HepG2 (cell line): ENCODE measurements around the gene TMEM176A. TPM values are rescaled to one million over a fixed set of nuclear protein-coding genes. Genes with fewer than 3 reads are reported as not detected.
A peak's percentile ranks its signal among the peaks of the same experiment; 100 is the strongest.

Source experiments
- ATAD3A ChIP-seq: sonication (generic); formaldehyde crosslinking; IDR thresholded peaks from 2 replicates; pipeline ENCODE4 v1.4.0; 2020; ENCODE audit warnings: missing genetic modification reagents
- CREB1 ChIP-seq, 2 experiments: fragments of 450-650 bp in 1 of 2; IDR thresholded peaks; 2 replicates each; pipeline ENCODE4 v1.6.1; 2016 to 2017; ENCODE audit warnings: control low read depth in 1 of 2, mild to moderate bottlenecking in 1 of 2, missing compliant biosample characterization in 1 of 2, missing genetic modification characterization in 1 of 2
- GABPA ChIP-seq, 2 experiments: IDR thresholded peaks; 2 replicates each; pipeline ENCODE4 v1.6.1; 2011 to 2016; ENCODE audit warnings: low read depth in 2 of 2, low read length in 1 of 2, missing biosample characterization in 1 of 2, missing genetic modification characterization in 1 of 2
- HES4 ChIP-seq: sonication (generic); formaldehyde crosslinking; IDR thresholded peaks from 2 replicates; pipeline ENCODE4 v1.9.0; 2021; ENCODE audit warnings: mild to moderate bottlenecking, missing genetic modification reagents, borderline replicate concordance
- MED13 ChIP-seq: sonication (generic); formaldehyde crosslinking; IDR thresholded peaks from 2 replicates; pipeline ENCODE4 v1.5.0; 2020; ENCODE audit warnings: missing genetic modification reagents
- NPAS2 ChIP-seq: sonication (generic); formaldehyde crosslinking; IDR thresholded peaks from 2 replicates; pipeline ENCODE4 v1.8.0; 2022; ENCODE audit warnings: mild to moderate bottlenecking, missing genetic modification reagents, borderline replicate concordance
- PHB2 ChIP-seq: fragments of 450-650 bp; IDR thresholded peaks from 2 replicates; pipeline ENCODE4 v1.6.1; 2018; ENCODE audit not compliant: partially characterized antibody
- PPARG ChIP-seq: conservative IDR thresholded peaks from 2 replicates; pipeline ENCODE4 v1.6.1; 2016; ENCODE audit warnings: missing biosample characterization, missing genetic modification reagents
- RARG ChIP-seq: sonication (generic); formaldehyde crosslinking; IDR thresholded peaks from 2 replicates; pipeline ENCODE4 v1.4.0; 2020; ENCODE audit warnings: low read depth, mild to moderate bottlenecking, missing genetic modification reagents
- RFX3 ChIP-seq: IDR thresholded peaks from 2 replicates; pipeline ENCODE4 v1.6.1; 2016; ENCODE audit warnings: missing biosample characterization, missing genetic modification reagents
- RORA ChIP-seq: sonication (generic); formaldehyde crosslinking; IDR thresholded peaks from 2 replicates; pipeline ENCODE4 v1.5.0; 2020; ENCODE audit warnings: mild to moderate bottlenecking, missing genetic modification reagents, moderate library complexity
- SMAD1 ChIP-seq: sonication (generic); formaldehyde crosslinking; IDR thresholded peaks from 2 replicates; pipeline ENCODE4 v1.4.0; 2020; ENCODE audit warnings: missing genetic modification reagents, low read depth, mild to moderate bottlenecking, borderline replicate concordance
- TCF7 ChIP-seq: sonication (generic); IDR thresholded peaks from 2 replicates; pipeline ENCODE4 v1.6.1; 2016; ENCODE audit warnings: antibody characterized with exemption, low read depth
- ZNF766 ChIP-seq: sonication (generic); formaldehyde crosslinking; IDR thresholded peaks from 2 replicates; pipeline ENCODE4 v1.5.0; 2020; ENCODE audit warnings: missing genetic modification reagents, borderline replicate concordance
- polyA plus RNA-seq, 8 experiments: library from polyadenylated mRNA; depleted of rRNA in 3 of 8; stranded (reverse) in 7 of 8; unstranded in 1 of 8; fragments of >200 nt; fragmentation: Illumina TruSeq in 4 of 8; extraction: Trizol in 4 of 8; gene quantifications; 2 replicates each; pipeline versions ENCODE4 v1.2.1 to v1.2.3, GENCODE V29; 2011 to 2016; ENCODE audit warnings: low read depth in 4 of 8, missing spikeins in 1 of 8, mixed read lengths in 1 of 8; ENCODE audit not compliant: insufficient read depth in 1 of 8
- total RNA-seq, 5 experiments: library from RNA; depleted of rRNA; stranded (reverse); fragments of >200 nt; fragmentation: Illumina TruSeq; extraction: Trizol; gene quantifications; 2 replicates each; pipeline ENCODE4 v1.2.3, GENCODE V29; 2016; ENCODE audit warnings: low read depth in 1 of 5
- TF ChIP-seq, protein P1 (sequence below): IDR thresholded peaks from 2 replicates; pipeline ENCODE4 v1.4.0; 2020; ENCODE audit warnings: mild to moderate bottlenecking, missing genetic modification reagents
- TF ChIP-seq, protein P2 (sequence below): sonication (generic); formaldehyde crosslinking; IDR thresholded peaks from 2 replicates; pipeline ENCODE4 v1.8.1; 2022; ENCODE audit warnings: mild to moderate bottlenecking, missing genetic modification reagents
- TF ChIP-seq, protein P3 (sequence below): sonication (generic); formaldehyde crosslinking; IDR thresholded peaks from 2 replicates; pipeline ENCODE4 v1.8.1; 2023; ENCODE audit warnings: mild to moderate bottlenecking, inconsistent platforms, moderate library complexity, missing genetic modification reagents, borderline replicate concordance
- TF ChIP-seq, protein P4 (sequence below): sonication (generic); formaldehyde crosslinking; IDR thresholded peaks from 2 replicates; pipeline ENCODE4 v1.4.0; 2020; ENCODE audit warnings: missing genetic modification reagents, mild to moderate bottlenecking, borderline replicate concordance
- TF ChIP-seq, protein P5 (sequence below): sonication (generic); formaldehyde crosslinking; IDR thresholded peaks from 2 replicates; pipeline ENCODE4 v1.4.0; 2020; ENCODE audit warnings: missing genetic modification reagents

TMEM176A gene
- total and polyA plus RNA-seq, 2 of the 13 experiments (the other 11 are each of a cell fraction or from before 2014, with no cell fraction given) = not detected

DNA sequence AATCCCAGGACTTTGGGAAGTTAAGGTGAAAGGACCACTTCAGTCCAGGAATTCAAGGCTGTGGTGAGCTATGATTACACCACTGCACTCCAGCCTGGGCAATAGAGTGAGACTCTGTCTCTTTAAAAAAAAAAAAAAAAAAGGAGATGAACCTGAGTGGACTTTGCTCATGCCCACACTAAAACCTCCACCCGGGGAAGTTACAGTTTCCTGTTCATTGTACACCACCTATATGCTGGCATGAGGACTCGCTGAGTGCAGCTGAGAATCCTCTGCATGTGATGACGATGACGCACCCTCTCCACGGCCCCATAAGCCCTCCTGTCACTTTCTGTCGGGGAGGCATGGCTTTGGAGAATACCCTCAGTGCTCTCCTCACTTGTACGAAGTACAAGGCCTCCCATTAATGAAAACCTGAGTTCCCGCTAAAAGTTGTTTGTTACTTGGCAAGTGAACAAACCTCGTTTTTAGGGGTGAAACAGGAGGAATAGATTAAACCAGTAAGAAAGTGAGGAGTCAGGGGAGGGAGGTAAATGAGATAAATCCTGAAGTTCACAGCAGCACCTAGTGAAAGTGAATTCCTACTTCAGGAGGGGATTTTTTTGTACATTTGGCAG, 16.3 kb upstream of the TMEM176A start (continued):
- TF ChIP-seq NPAS2 (CRISPR knock-in tag) = no peak
- no peak for TF ChIP-seq RARG (CRISPR knock-in tag)
- TF ChIP-seq, protein P1, sequence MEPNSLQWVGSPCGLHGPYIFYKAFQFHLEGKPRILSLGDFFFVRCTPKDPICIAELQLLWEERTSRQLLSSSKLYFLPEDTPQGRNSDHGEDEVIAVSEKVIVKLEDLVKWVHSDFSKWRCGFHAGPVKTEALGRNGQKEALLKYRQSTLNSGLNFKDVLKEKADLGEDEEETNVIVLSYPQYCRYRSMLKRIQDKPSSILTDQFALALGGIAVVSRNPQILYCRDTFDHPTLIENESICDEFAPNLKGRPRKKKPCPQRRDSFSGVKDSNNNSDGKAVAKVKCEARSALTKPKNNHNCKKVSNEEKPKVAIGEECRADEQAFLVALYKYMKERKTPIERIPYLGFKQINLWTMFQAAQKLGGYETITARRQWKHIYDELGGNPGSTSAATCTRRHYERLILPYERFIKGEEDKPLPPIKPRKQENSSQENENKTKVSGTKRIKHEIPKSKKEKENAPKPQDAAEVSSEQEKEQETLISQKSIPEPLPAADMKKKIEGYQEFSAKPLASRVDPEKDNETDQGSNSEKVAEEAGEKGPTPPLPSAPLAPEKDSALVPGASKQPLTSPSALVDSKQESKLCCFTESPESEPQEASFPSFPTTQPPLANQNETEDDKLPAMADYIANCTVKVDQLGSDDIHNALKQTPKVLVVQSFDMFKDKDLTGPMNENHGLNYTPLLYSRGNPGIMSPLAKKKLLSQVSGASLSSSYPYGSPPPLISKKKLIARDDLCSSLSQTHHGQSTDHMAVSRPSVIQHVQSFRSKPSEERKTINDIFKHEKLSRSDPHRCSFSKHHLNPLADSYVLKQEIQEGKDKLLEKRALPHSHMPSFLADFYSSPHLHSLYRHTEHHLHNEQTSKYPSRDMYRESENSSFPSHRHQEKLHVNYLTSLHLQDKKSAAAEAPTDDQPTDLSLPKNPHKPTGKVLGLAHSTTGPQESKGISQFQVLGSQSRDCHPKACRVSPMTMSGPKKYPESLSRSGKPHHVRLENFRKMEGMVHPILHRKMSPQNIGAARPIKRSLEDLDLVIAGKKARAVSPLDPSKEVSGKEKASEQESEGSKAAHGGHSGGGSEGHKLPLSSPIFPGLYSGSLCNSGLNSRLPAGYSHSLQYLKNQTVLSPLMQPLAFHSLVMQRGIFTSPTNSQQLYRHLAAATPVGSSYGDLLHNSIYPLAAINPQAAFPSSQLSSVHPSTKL (CRISPR knock-in tag) = 0 out of 2 replicates have a peak, but pooled peaks have one; percentile 43
- TF ChIP-seq, protein P2, sequence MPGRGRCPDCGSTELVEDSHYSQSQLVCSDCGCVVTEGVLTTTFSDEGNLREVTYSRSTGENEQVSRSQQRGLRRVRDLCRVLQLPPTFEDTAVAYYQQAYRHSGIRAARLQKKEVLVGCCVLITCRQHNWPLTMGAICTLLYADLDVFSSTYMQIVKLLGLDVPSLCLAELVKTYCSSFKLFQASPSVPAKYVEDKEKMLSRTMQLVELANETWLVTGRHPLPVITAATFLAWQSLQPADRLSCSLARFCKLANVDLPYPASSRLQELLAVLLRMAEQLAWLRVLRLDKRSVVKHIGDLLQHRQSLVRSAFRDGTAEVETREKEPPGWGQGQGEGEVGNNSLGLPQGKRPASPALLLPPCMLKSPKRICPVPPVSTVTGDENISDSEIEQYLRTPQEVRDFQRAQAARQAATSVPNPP (CRISPR knock-in tag) = no peak
- no peak for TF ChIP-seq PPARG (CRISPR knock-in tag)
- TF ChIP-seq, protein P3, sequence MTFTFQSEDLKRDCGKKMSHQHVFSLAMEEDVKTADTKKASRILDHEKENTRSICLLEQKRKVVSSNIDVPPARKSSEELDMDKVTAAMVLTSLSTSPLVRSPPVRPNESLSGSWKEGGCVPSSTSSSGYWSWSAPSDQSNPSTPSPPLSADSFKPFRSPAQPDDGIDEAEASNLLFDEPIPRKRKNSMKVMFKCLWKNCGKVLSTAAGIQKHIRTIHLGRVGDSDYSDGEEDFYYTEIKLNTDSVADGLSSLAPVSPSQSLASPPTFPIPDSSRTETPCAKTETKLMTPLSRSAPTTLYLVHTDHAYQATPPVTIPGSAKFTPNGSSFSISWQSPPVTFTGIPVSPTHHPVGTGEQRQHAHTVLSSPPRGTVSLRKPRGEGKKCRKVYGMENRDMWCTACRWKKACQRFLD (CRISPR knock-in tag) = no peak
- TF ChIP-seq MED13 = no peak
- TF ChIP-seq GABPA (IDR thresholded peaks at IDR 0.05; ENCODE audit: low read depth, low read length) = no peak
- no peak for TF ChIP-seq GABPA (CRISPR knock-in tag; IDR thresholded peaks at IDR 0.05; ENCODE audit: low read depth)
- TF ChIP-seq, protein P4, sequence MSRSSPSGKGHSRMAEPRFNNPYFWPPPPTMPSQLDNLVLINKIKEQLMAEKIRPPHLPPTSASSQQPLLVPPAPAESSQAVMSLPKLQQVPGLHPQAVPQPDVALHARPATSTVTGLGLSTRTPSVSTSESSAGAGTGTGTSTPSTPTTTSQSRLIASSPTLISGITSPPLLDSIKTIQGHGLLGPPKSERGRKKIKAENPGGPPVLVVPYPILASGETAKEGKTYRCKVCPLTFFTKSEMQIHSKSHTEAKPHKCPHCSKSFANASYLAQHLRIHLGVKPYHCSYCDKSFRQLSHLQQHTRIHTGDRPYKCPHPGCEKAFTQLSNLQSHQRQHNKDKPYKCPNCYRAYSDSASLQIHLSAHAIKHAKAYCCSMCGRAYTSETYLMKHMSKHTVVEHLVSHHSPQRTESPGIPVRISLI (CRISPR knock-in tag) = peak; percentile 93
- TF ChIP-seq SMAD1 (CRISPR knock-in tag) = no peak
- peak; percentile 64 for TF ChIP-seq CREB1 (IDR thresholded peaks at IDR 0.05)
- TF ChIP-seq CREB1 (CRISPR knock-in tag; IDR thresholded peaks at IDR 0.05) = peak; percentile 64
- TF ChIP-seq PHB2 = no peak
- no peak for TF ChIP-seq RORA (CRISPR knock-in tag)
- TF ChIP-seq, protein P5, sequence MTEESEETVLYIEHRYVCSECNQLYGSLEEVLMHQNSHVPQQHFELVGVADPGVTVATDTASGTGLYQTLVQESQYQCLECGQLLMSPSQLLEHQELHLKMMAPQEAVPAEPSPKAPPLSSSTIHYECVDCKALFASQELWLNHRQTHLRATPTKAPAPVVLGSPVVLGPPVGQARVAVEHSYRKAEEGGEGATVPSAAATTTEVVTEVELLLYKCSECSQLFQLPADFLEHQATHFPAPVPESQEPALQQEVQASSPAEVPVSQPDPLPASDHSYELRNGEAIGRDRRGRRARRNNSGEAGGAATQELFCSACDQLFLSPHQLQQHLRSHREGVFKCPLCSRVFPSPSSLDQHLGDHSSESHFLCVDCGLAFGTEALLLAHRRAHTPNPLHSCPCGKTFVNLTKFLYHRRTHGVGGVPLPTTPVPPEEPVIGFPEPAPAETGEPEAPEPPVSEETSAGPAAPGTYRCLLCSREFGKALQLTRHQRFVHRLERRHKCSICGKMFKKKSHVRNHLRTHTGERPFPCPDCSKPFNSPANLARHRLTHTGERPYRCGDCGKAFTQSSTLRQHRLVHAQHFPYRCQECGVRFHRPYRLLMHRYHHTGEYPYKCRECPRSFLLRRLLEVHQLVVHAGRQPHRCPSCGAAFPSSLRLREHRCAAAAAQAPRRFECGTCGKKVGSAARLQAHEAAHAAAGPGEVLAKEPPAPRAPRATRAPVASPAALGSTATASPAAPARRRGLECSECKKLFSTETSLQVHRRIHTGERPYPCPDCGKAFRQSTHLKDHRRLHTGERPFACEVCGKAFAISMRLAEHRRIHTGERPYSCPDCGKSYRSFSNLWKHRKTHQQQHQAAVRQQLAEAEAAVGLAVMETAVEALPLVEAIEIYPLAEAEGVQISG (CRISPR knock-in tag) = no peak
- no peak for TF ChIP-seq ATAD3A
- TF ChIP-seq RFX3 (CRISPR knock-in tag) = no peak
- TF ChIP-seq ZNF766 (CRISPR knock-in tag) = no peak
- TF ChIP-seq HES4 (CRISPR knock-in tag) = no peak
- TF ChIP-seq TCF7 = no peak
